GM20000 (cell line): ENCODE measurements around the gene ZNF121.
A peak's percentile ranks its signal among the peaks of the same experiment; 100 is the strongest.

Source experiments
- DNase-seq: peaks from one replicate; pipeline ENCODE4 v3.0.0; 2012; ENCODE audit warnings: low spot score
- TF ChIP-seq, protein P1 (sequence below): IDR thresholded peaks from 2 replicates; pipeline ENCODE4 v1.5.1; 2012; ENCODE audit warnings: mild to moderate bottlenecking, control low read depth; ENCODE audit errors: extremely low read depth, missing control alignments

The ZNF121 gene

DNA sequence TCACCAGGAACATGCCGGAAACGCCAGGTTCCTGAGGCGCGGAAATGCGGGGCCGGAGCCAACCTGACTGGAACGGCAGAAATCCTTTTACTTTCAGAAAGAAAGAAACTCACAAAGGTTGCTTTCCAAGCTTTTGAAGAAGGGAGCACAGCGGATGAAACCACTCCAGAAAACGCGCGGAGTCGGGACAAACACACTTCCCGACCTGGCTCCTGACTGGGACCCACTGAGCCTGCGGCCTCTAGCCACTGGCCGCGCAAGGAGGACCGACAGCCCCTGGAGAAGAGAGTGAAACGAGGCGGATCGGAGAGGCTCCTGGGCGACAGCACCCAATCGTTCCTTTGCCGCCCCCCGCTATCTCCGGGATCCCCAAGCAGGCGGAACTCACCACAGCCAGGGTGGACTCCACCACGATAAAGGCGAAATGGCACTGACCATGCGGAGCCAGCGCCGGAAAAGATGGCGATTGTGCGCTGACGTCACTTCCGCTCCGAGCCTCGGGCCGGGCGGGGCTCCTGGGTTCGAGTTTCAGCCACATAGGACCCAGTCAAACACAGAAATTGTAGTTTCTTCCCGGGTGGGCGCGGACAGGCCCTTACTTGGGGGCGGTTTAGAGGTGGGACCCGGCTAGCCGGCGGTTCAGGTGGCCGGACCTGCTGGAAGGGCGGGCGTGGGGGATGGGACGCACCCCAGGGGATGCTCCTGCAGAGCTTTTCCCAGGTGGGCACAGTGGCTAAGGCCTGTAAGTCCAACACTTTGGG, at the start of gene ZNF121:
TSS of gene ZNF121 (minus strand) at position 432 of the 761 bp plus-strand sequence. CDS start 16,407 bp downstream, outside the sequence.
- TF ChIP-seq, protein P1, sequence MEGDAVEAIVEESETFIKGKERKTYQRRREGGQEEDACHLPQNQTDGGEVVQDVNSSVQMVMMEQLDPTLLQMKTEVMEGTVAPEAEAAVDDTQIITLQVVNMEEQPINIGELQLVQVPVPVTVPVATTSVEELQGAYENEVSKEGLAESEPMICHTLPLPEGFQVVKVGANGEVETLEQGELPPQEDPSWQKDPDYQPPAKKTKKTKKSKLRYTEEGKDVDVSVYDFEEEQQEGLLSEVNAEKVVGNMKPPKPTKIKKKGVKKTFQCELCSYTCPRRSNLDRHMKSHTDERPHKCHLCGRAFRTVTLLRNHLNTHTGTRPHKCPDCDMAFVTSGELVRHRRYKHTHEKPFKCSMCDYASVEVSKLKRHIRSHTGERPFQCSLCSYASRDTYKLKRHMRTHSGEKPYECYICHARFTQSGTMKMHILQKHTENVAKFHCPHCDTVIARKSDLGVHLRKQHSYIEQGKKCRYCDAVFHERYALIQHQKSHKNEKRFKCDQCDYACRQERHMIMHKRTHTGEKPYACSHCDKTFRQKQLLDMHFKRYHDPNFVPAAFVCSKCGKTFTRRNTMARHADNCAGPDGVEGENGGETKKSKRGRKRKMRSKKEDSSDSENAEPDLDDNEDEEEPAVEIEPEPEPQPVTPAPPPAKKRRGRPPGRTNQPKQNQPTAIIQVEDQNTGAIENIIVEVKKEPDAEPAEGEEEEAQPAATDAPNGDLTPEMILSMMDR, result no peak
- peak; percentile 80 for DNase-seq

DNA sequence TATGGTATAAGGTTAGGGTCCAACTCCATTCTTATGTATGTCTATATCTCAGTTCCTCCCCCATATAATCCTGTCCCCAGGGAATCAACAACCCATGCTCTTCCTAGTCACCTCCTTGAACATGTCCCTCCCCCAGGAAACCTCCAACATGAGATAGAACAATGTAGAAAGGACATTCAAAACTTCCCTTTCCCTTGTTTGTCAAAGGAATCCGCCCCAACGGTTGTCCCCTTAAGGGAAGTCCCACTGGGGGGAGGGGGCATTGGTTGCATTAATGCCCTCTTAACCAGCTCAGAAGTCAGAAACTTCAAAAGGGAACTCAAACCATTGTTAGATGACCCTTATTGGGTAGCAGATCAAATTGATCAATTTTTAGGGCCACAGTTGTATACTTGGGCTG, 43.6 kb upstream of the ZNF121 start:
- DNase-seq, result no peak
- TF ChIP-seq, protein P1, result no peak

DNA sequence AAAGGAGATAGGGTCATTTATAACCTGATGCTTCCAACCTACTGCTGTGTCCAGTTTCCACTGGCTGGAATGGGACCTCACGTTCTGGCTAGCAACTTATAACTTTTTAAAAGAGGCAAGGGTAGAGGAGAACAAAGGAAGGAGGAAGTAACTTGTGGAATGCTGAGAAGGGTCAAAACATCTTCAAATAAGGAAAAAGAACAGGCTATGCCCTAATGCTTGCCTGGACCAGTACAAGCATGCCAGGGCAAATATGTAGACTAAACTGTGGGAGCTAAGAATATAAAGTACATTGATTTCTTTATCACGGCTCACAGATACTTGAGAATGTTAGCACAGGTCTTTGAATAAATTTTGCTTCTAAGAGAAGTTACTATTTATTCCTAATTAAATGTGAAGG, 38.2 kb upstream of the ZNF121 start:
- DNase-seq, result no peak
- TF ChIP-seq, protein P1, result no peak

DNA sequence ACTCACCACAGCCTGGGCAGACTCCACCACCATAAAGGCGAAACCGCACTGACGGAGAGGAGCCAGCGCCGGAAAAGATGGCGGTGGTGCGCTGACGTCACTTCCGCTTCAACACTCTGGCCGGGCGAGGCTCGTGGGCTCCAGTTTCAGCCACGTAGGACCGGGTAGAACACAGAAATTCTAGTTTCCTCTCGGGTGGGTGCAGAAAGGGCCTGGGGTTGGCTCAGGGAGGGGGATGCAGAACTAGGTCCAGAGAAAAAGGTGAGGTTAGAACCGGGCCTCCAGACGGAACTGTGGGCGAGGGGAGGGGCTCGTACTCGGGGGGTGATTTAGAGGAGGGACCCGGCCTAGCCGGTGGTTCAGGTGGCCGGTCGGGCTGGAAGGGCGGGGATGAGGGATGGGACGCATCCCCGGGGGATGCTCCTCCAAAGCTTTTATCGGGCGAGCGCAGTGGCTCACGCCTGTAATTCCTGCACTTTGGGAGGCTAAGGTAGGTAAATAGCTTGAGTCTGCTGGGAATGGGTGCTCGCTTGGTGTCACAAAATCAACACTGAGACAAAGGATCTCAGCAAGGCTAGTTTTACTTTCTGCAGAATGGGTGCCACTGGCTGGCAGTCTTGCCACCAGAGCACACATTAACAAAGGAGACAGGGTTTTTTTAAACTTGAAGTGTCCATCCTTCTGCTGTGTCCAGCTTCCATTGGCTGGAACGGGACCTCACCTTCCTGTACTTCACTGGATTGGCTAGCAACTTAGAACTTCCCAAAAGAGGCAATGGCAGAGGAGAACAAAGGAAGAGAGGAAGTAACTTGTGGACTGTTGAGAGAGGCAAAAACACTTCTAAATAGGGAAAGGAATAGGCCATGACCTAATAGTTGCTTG, 37.1 kb upstream of the ZNF121 start, which contains the start of gene ZNF561:
TSS of gene ZNF561 (minus strand) at position 77 of the 882 bp plus-strand sequence. CDS start 1,776 bp downstream, outside the sequence.
- peak; percentile 80 for DNase-seq
- TF ChIP-seq, protein P1, result no peak

DNA sequence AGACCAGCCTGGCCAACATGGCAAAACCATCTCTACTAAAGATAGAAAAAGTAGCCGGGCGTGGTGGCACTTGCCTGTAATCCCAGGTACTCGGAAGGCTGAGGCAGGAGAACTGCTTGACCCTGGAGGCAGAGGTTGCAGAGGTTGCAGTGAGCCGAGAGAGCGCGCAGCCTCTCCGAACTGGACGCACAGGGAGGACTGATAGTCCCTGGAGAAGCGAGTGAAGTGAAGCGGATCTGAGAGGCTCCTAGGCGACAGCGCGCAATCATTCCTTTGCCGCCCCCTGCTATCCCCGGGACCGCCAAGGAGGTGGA, 36.5 kb upstream of the ZNF121 start:
- DNase-seq, result no peak
- TF ChIP-seq, protein P1, result no peak

DNA sequence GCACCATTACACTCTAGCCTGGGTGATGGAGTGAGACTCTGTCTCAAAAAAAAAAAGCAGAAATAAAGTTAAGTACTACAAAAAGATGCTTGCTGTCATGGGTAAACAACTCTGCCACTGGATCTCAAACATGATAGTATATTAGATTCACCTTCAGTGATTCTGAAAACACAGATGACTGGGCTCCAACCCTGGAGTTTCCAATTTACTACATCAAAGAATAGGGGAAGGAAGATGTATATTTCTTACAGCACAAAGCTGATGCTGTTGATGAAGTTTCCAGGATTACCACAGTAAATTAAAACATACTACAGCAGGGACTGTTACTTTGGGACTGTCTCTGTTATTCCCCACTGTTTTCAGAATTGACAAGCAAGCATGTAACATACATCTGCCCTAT, 31.5 kb upstream of the ZNF121 start:
- TF ChIP-seq, protein P1, result no peak
- no peak for DNase-seq
